ENCODE data around the gene RAPSN.

Gene RAPSN

DNA sequence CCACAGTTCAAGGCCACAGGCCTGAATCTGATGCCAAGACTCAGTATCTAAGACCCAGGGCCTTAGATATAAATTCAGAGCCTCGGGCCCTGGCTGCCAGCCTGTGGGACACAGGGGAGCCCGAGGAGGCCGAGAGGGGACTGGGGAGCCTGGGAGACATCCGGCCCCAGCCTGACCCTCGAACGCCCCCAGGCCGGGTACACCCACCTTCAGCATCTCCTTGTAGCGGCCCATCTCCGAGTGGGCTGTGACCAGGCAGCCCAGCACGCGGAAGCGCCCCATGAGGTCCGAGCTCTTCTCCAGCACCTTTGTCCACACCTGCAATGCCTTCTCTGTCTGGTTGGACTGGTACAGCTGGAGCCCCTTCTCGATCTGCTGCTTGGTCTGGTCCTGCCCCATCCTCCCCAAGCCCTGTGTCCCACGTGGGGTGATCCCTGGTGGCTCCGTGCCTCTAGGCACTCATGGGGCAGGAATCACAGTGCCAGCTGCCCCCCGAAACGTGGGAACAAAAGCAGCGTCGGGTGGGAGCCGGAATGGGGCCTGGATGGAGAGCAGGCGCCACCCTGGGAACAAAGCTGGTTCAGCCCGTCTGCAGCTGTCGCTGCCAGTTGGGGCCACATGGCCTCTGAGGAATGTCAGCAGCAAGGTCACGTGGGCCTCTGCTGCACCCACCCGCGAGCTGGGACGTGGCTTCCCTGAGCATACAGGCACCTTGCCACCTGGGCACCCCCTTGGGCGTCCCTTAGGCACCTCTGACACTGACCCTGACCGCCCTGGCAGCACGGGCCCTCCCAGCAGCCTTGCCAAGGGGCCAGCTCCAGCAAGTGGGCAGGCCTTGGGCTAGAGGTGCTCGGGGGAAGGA lies at the start of gene RAPSN:
TSS of gene RAPSN (minus strand) at position 571 of the 862 bp plus-strand sequence. CDS start at position 399, 172 bp downstream.
- TF ChIP-seq GATA3 (IDR thresholded peaks at IDR 0.05; ENCODE audit: low read depth, low read length) (no peak), GATA2 (IDR thresholded peaks at IDR 0.05; ENCODE audit: low read depth, low read length) (no peak)

GRCh38 chr11:47498149-47498548 lies 49.2 kb upstream of the RAPSN start:
- TF ChIP-seq GATA2 (IDR thresholded peaks at IDR 0.05; ENCODE audit: low read depth, low read length), result no peak
- TF ChIP-seq GATA3 (IDR thresholded peaks at IDR 0.05; ENCODE audit: low read depth, low read length), result no peak

GRCh38 chr11:47496808-47497207 lies 47.9 kb upstream of the RAPSN start:
- no peak for TF ChIP-seq GATA3 (IDR thresholded peaks at IDR 0.05; ENCODE audit: low read depth, low read length)

DNA sequence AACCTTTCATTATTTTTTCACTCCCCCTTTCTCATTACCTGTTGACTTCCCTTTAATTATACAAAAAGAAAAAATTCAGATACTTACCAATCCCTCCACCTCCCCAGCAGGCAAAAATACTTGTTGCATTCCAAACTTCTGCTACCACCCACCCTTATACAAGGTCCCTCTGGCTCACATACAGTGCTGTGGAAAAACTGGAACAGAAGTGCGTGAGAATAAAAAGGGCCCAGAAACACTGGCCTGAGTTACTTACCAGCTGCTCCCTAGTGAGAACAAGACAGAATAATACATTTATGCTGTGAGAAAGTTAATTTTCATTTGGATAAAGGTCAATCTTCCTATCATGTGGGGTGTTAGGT lies 46.9 kb upstream of the RAPSN start:
- no peak for TF ChIP-seq GATA2 (IDR thresholded peaks at IDR 0.05; ENCODE audit: low read depth, low read length)
- TF ChIP-seq GATA3 (IDR thresholded peaks at IDR 0.05; ENCODE audit: low read depth, low read length), result no peak

DNA sequence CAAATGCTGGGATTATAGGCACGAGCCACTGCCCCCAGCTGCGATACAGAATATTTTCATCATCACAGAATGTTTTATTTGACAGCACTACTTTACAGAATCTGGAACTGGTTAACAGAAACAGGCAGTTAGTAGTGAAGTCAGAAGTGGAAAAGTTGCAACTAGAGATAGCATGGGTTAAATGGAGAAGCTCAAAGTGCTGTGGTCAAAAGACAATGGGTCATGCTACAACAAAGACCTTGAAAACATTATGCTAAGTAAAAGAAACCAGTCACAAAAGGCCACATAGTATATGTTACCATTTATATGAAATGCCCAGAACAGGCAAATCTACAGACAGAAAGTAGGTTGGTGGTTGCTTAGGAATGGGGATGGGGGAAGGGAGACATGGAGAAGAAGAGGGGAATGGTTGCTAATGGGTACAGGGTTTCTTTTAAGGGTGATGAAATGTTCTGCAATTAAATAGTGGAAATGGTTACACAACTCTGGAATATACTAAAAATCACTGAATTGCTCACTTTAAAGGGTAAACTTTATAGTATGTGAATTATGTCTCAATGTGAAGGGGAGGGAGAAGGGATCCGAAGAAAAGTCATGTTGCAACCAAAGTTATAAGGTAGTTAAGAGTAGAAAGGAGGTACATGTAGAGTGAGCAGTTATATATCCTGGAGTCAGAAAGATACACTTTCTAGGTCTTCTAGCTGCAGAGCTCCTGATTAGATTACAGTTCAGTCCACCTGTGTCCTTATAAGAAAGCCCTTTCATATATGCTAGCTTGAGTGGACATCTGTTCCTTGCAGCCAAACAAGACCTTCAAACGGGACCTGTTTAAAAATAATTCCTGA lies 46.3 kb upstream of the RAPSN start:
- no peak for TF ChIP-seq GATA3 (IDR thresholded peaks at IDR 0.05; ENCODE audit: low read depth, low read length)
- TF ChIP-seq GATA2 (IDR thresholded peaks at IDR 0.05; ENCODE audit: low read depth, low read length), result no peak

DNA sequence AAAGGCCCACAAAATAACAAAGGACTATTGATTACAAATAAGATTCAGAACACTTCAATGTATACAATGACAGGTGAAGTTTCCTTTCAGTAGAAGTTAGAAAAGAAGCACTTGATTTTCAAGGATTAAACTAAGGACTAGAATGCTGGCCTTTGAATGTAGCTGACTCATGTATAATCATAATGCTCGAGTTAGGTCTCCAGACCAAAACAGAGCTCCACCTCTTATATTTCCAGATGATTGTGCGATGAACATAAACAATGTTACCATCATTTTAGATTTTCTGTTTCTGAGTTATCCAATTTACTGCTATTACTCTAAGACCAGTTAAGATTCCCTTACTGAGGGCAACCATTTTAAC lies 40.4 kb upstream of the RAPSN start:
- TF ChIP-seq GATA3 (IDR thresholded peaks at IDR 0.05; ENCODE audit: low read depth, low read length) (no peak), GATA2 (IDR thresholded peaks at IDR 0.05; ENCODE audit: low read depth, low read length) (no peak)

DNA sequence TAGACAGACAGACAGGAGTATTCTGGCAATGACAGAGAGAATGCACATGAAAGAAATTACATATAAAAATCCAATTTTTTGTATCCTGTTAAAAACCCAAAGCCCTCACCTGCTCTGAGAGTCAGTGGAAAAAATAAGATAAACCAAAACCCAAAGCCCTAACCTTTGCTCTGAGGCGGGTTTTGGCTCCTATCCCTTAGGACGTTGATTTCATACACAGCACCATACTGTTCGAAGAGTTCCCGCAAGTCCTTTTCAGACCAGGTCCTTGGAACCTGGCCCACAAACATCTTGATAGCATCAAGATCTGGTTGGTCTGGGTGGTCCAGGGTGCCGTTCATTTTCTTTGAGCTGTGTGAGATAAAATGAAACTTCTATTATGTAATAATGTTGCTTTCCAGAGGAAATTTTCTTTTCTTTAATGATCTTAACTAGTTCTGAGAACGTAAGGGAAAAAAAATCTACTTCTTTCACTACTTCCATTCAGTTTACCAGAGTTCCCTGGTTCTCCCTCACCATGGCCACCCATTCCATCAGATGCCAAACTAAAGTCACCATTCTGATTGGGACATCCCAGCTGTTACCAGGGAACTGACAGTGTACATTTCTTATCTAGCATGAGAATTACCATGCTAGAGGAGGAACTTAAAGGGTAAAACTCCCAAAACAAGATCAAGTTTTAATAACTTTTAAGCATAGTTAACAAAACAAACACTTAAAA lies 39.9 kb upstream of the RAPSN start:
- no peak for TF ChIP-seq GATA2 (IDR thresholded peaks at IDR 0.05; ENCODE audit: low read depth, low read length)
- TF ChIP-seq GATA3 (IDR thresholded peaks at IDR 0.05; ENCODE audit: low read depth, low read length), result no peak

DNA sequence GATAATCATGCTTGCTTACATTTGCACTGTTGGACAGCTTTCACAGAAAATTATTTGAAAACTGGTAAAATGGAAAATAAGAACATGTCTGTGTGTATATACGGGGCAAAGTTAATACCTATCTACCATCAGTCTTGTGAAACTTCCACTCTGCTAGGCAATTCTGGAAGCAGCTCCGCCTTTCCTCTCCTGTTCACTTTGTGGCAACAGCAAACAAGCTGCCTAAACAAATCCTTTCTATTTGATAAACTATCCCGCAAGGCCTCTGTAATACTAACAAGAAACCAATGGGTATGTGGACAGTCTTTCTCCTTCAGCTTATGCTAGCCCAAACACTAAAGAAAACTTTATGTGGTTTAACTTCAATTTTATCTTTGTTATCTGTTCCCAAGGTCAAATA lies 39.2 kb upstream of the RAPSN start:
- TF ChIP-seq GATA2 (IDR thresholded peaks at IDR 0.05; ENCODE audit: low read depth, low read length), result no peak
- no peak for TF ChIP-seq GATA3 (IDR thresholded peaks at IDR 0.05; ENCODE audit: low read depth, low read length)

- TF ChIP-seq GATA3 (IDR thresholded peaks at IDR 0.05; ENCODE audit: low read depth, low read length), result no peak
These were observed 38.5 kb upstream of the RAPSN start for GRCh38 chr11:47487421-47487820.

DNA sequence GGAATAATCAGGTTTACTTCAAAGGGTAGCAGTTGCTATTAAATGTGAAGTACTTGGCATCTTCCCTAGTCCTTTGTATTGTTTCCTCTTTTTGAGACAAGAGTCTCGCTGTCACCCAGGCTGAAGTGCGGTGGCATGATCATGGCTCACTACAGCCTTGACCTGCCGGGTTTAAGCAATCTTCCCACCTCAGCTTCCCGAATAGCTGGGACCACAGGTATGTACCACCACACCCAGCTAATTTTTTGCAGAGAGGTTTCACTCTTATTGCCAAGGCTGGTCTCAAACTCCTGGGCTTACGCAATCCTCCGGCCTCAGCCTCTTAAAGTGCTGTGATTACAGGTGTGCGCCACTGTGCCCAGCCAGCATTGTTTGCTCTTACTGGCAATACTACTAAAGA lies 36.2 kb upstream of the RAPSN start:
- no peak for TF ChIP-seq GATA3 (IDR thresholded peaks at IDR 0.05; ENCODE audit: low read depth, low read length)
- no peak for TF ChIP-seq GATA2 (IDR thresholded peaks at IDR 0.05; ENCODE audit: low read depth, low read length)

DNA sequence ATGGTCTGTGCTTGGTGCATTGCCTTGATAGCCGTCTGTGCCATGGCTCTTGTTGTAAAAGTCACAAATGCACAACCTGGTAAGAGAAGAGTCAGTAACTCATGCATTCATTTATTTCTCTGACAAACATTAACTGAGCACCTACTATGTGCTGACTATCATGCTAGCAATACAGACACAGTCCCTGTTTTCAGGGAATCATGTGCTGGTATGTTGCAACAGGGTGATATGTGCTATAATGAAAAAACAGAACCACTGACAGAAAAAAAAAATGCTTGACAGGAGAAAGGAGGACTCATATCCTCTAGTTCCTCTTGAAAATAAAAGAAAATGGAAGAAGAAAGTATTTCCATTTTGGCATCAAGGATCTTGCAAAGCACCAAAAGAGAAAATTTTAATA lies 34.5 kb upstream of the RAPSN start:
- TF ChIP-seq GATA2 (IDR thresholded peaks at IDR 0.05; ENCODE audit: low read depth, low read length) (no peak), GATA3 (IDR thresholded peaks at IDR 0.05; ENCODE audit: low read depth, low read length) (no peak)

DNA sequence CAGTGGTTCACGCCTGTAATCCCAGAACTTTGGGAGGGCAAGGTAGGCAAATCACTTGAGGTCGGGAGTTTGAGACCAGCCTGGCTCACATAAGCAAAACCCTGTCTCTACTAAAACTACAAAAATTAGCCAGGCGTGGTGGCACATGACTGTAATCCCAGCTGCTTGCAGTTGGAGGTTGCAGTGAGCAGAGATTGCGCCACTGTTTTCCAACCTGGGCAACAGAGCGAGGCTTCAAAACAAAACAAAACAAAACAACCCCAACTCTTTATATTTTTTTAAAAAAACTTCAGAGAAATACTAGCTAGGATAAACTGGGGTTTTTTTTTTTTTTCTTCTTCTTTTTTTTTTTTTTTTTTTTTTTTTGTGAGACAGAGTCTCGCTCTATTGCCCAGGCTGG lies 31.8 kb upstream of the RAPSN start:
- TF ChIP-seq GATA2 (IDR thresholded peaks at IDR 0.05; ENCODE audit: low read depth, low read length), result no peak
- TF ChIP-seq GATA3 (IDR thresholded peaks at IDR 0.05; ENCODE audit: low read depth, low read length), result no peak

GRCh38 chr11:47478651-47479329 lies 29.9 kb upstream of the RAPSN start:
- no peak for TF ChIP-seq GATA3 (IDR thresholded peaks at IDR 0.05; ENCODE audit: low read depth, low read length)
- TF ChIP-seq GATA2 (IDR thresholded peaks at IDR 0.05; ENCODE audit: low read depth, low read length), result no peak

GRCh38 chr11:47477753-47478152 lies 28.8 kb upstream of the RAPSN start:
- TF ChIP-seq GATA3 (IDR thresholded peaks at IDR 0.05; ENCODE audit: low read depth, low read length), result no peak
- TF ChIP-seq GATA2 (IDR thresholded peaks at IDR 0.05; ENCODE audit: low read depth, low read length), result no peak
